Measurements from ENCODE around the gene SPIN2B. TPM values are rescaled to one million over a fixed set of nuclear protein-coding genes. Genes with fewer than 3 reads are reported as not detected.
"Not testable (repeated sequence)": the region's sequence is repeated elsewhere in the genome, so short reads cannot be mapped to it uniquely, and the experiment has no call there.

SPIN2B gene
- total and polyA plus RNA-seq, 2 donors (not counting 3 experiments of a cell fraction or from before 2014, with no cell fraction given), result 7.1 to 8.8 TPM

GRCh38 chrX:57155171-57155570, 33.8 kb upstream of the SPIN2B start:
- Histone ChIP-seq H3K4me3 (replicated peaks in 1 of 3; ENCODE audit: insufficient read depth in 1 of 3, low read depth in 1 of 3, low read length in 3 of 3) (no peak overlapping the region), H3K27ac (ENCODE audit: insufficient read depth, low read depth, low read length) (no peak overlapping the region), H3K27me3 (ENCODE audit: control insufficient read depth in 2 of 2, insufficient read depth in 2 of 2, low read length in 2 of 2) (no peaks in the 10 kb centered on the region), H4K20me1 (replicated peaks; ENCODE audit: control insufficient read depth, extremely low read depth, insufficient read depth, low read length) (no peaks in the 10 kb centered on the region), H3K4me2 (ENCODE audit: insufficient read depth, low read length) (no peak overlapping the region), H3K4me1 (ENCODE audit: control insufficient read depth, extremely low read depth, insufficient read depth, low read length) (no peaks in the 10 kb centered on the region), H3K79me2 (ENCODE audit: control insufficient read depth, insufficient read depth, low read length) (no peaks in the 10 kb centered on the region), H3K9ac (replicated peaks; ENCODE audit: extremely low read depth, insufficient read depth, low read length) (no peak overlapping the region), H3K9me1 (replicated peaks; ENCODE audit: control insufficient read depth, extremely low read depth, insufficient read depth, low read length) (no peaks in the 10 kb centered on the region), H3K9me3 (replicated peaks; ENCODE audit: control insufficient read depth, insufficient read depth, low read length) (no peaks in the 10 kb centered on the region), H2AFZ (ENCODE audit: low read depth, low read length) (no peak overlapping the region), H3K36me3 (ENCODE audit: control insufficient read depth in 2 of 2, extremely low read depth in 1 of 2, insufficient read depth in 2 of 2, low read length in 2 of 2) (no peaks in the 10 kb centered on the region)
- dilution Hi-C loops (cut with MboI; ENCODE audit: extremely low pct_ligation_motif_present, low sequenced_read_pairs) (no loop called here), intact Hi-C loops (cut with micrococcal nuclease) (no loop called here)
- FAIRE-seq (no peak), DNase-seq (ENCODE audit: low read depth, low spot score) (no peak)
- no peak for TF ChIP-seq MYC (IDR thresholded peaks at IDR 0.05; ENCODE audit: low read depth, low read length)
- no peak for TF ChIP-seq FOS (IDR thresholded peaks at IDR 0.05; ENCODE audit: borderline replicate concordance, insufficient read depth, low read length)
- no peak for TF ChIP-seq CTCF (IDR thresholded peaks at IDR 0.05; ENCODE audit: extremely low read depth in 1 of 2, insufficient read depth in 1 of 2, low read depth in 1 of 2, low read length in 2 of 2)
- TF ChIP-seq EZH2 (IDR thresholded peaks at IDR 0.05; ENCODE audit: borderline replicate concordance, low read depth, low read length, severe bottlenecking), result no peak
- TF ChIP-seq GATA2 (IDR thresholded peaks at IDR 0.05; ENCODE audit: insufficient read depth, insufficient read length, low read depth, low read length), result no peak
- no peak for TF ChIP-seq MAX (IDR thresholded peaks at IDR 0.05; ENCODE audit: insufficient read depth, insufficient read length)
- TF ChIP-seq POLR2AphosphoS5 (IDR thresholded peaks at IDR 0.05; ENCODE audit: insufficient read depth, low read depth, low read length), result no peak
- TF ChIP-seq JUN (IDR thresholded peaks at IDR 0.05; ENCODE audit: borderline replicate concordance, insufficient read depth, insufficient read length, low read depth), result no peak
- no peak for TF ChIP-seq POLR2A (IDR thresholded peaks at IDR 0.05; ENCODE audit: low read depth, low read length)
- CTCF ChIA-PET, result interaction anchor here (1.1 to 1.6 kb wide), 3 partner anchors 11 to 298 kb away, joined by 3 to 10 read pairs (median 6); no protein-coding TSS in a partner anchor
- BruUV-seq (replicated peaks), result no TSS peak
- POLR2A ChIA-PET, result no interaction called here

DNA sequence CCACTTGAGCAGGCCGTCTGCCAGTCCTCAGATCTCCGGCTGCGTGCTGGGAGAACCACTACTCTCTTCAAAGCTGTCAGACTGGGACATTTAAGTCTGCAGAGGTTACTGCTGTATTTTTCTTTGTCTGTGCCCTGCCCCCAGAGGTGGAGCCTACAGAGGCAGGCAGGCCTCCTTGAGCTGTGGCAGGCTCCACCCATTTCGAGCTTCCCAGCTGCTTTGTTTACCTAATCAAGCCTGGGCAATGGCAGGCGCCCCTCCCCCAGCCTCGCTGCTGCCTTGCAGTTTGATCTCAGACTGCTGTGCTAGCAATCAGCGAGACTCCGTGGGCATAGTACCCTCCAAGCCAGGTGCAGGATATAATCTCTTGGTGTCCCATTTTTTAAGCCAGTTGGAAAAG, 30.9 kb upstream of the SPIN2B start:
- FAIRE-seq; BruUV-seq (replicated peaks); H3K9me1 ChIP-seq (replicated peaks; ENCODE audit: control insufficient read depth, extremely low read depth, insufficient read depth, low read length); H3K27me3 ChIP-seq (ENCODE audit: control insufficient read depth in 2 of 2, insufficient read depth in 2 of 2, low read length in 2 of 2); H4K20me1 ChIP-seq (replicated peaks; ENCODE audit: control insufficient read depth, extremely low read depth, insufficient read depth, low read length); POLR2A ChIA-PET; H2AFZ ChIP-seq (ENCODE audit: low read depth, low read length); dilution Hi-C loops (cut with MboI; ENCODE audit: extremely low pct_ligation_motif_present, low sequenced_read_pairs); H3K36me3 ChIP-seq (ENCODE audit: control insufficient read depth in 2 of 2, extremely low read depth in 1 of 2, insufficient read depth in 2 of 2, low read length in 2 of 2); H3K9me3 ChIP-seq (replicated peaks; ENCODE audit: control insufficient read depth, insufficient read depth, low read length); H3K4me1 ChIP-seq (ENCODE audit: control insufficient read depth, extremely low read depth, insufficient read depth, low read length); H3K4me2 ChIP-seq (ENCODE audit: insufficient read depth, low read length); intact Hi-C loops (cut with micrococcal nuclease); H3K4me3 ChIP-seq (replicated peaks in 1 of 3; ENCODE audit: insufficient read depth in 1 of 3, low read depth in 1 of 3, low read length in 3 of 3); H3K27ac ChIP-seq (ENCODE audit: insufficient read depth, low read depth, low read length); CTCF ChIA-PET; H3K79me2 ChIP-seq (ENCODE audit: control insufficient read depth, insufficient read depth, low read length); DNase-seq (ENCODE audit: low read depth, low spot score); H3K9ac ChIP-seq (replicated peaks; ENCODE audit: extremely low read depth, insufficient read depth, low read length): not testable (repeated sequence)
